BE2C (cell line): ENCODE results near the gene FHAD1.

ENCODE experiments used
- DNase-seq: peaks from one replicate; pipeline ENCODE4 v3.0.0-alpha.2; 2020
- H3K27me3 ChIP-seq: fragments of 250-450 bp; sonication (Bioruptor Pico); 2 replicates; pipeline ENCODE4 v1.5.1; 2020; ENCODE audit warnings: mild to moderate bottlenecking
- H3K36me3 ChIP-seq: fragments of 250-450 bp; sonication (Bioruptor Pico); 2 replicates; pipeline ENCODE4 v1.5.1; 2020; ENCODE audit warnings: mild to moderate bottlenecking
- H3K4me1 ChIP-seq: fragments of 250-450 bp; sonication (Bioruptor Pico); 2 replicates; pipeline ENCODE4 v1.5.1; 2020
- H3K4me3 ChIP-seq: 2 replicates; pipeline ENCODE4 v1.5.1; 2011; ENCODE audit warnings: low read depth, low read length
- H3K9me3 ChIP-seq: fragments of 250-450 bp; sonication (Bioruptor Pico); 2 replicates; pipeline ENCODE4 v1.5.1; 2020
- CTCF ChIP-seq: IDR thresholded peaks from 2 replicates; pipeline ENCODE4 v1.5.1; 2012; ENCODE audit warnings: mild to moderate bottlenecking, low read depth, low read length

FHAD1 gene

DNA sequence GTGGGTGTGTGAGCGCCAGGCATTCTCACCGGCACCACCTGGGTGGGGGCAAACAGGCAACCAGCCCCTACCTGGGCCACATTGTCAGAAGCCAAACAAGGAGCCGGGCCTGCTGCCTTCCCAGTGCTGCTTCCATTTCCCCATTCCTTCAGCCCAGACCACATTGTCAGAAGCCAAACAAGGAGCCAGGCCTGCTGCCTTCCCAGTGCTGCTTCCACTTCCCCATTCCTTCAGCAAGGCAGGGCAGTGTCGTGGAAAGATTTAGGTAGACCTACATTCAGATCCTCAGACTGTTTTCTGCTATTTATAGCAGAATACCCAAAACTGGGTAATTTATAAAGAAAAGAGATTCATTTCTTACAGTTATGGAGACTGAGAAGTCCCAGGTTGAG is 115.7 kb downstream of the FHAD1 start:
- Histone ChIP-seq H3K4me3 (no peak overlapping the region), H3K36me3 (no peaks in the 10 kb centered on the region), H3K9me3 (no peaks in the 10 kb centered on the region), H3K4me1 (no peaks in the 10 kb centered on the region), H3K27me3 (no peaks in the 10 kb centered on the region)
- no peak for TF ChIP-seq CTCF
- DNase-seq = no peak

DNA sequence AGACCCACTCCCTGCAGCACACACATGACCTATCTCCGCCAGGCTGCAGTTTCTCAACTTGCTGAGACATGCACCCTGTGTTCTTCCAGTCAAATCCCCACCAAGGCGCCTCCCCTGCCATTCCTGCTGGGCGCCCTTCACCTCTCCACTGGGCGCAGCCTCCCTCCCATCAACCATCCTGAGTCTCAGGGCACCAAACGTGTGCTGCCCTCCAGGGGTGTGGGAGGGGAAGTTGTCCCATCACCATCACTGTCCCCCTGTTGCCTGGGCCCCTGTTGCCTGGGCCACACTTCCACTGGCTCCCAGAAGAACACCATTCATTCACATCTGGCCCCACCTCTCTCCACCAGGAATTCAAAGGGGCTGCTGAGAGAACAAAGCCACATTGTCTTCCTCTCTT is 117.7 kb downstream of the FHAD1 start:
- no peaks in the 10 kb centered on the region for H3K27me3 ChIP-seq
- TF ChIP-seq CTCF = no peak
- H3K4me3 ChIP-seq = no peak overlapping the region
- no peaks in the 10 kb centered on the region for H3K4me1 ChIP-seq
- DNase-seq = no peak
- no peaks in the 10 kb centered on the region for H3K36me3 ChIP-seq
- no peaks in the 10 kb centered on the region for H3K9me3 ChIP-seq

DNA sequence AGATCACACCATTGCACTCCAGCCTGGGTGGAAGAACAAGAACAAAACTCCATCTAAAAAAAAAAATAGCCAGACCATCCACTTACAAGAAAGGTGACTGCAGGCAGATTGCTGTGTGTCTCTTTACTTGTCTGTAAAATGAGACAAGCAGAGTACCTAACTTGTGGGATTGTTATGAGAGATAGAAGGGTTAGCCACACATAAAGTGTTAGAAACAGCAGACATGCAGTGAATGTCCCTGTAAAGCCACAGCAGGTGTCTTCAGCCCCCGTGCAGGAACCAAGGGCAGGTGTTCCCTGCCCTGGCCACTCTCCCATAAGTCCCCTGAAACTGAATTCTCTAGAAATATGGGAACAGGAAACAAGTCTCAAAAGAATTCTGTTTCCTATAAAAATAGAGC is 121.9 kb downstream of the FHAD1 start:
- H3K36me3 ChIP-seq = no peaks in the 10 kb centered on the region
- DNase-seq = no peak
- no peak overlapping the region for H3K4me3 ChIP-seq
- TF ChIP-seq CTCF = no peak
- no peaks in the 10 kb centered on the region for H3K4me1 ChIP-seq
- H3K9me3 ChIP-seq = no peaks in the 10 kb centered on the region
- no peaks in the 10 kb centered on the region for H3K27me3 ChIP-seq

GRCh38 chr1:15370268-15370667 is 123.2 kb downstream of the FHAD1 start:
- Histone ChIP-seq H3K36me3 (no peaks in the 10 kb centered on the region), H3K27me3 (no peaks in the 10 kb centered on the region), H3K9me3 (no peaks in the 10 kb centered on the region), H3K4me1 (no peaks in the 10 kb centered on the region), H3K4me3 (no peak overlapping the region)
- no peak for DNase-seq
- TF ChIP-seq CTCF = no peak

GRCh38 chr1:15370781-15371520 is 123.9 kb downstream of the FHAD1 start:
- no peak for DNase-seq
- Histone ChIP-seq H3K4me1 (no peaks in the 10 kb centered on the region), H3K4me3 (no peak overlapping the region)

More at GRCh38 chr1:15370781-15371520, 123.9 kb downstream of the FHAD1 start:
- Histone ChIP-seq H3K9me3 (no peaks in the 10 kb centered on the region), H3K27me3 (no peaks in the 10 kb centered on the region), H3K36me3 (no peaks in the 10 kb centered on the region)
- TF ChIP-seq CTCF = no peak
